ENCODE results near the gene ULK4. TPM values are rescaled to one million over a fixed set of nuclear protein-coding genes. Genes with fewer than 3 reads are reported as not detected.

The ULK4 gene
- total RNA-seq, 1 experiment from 2014 or later, result 6.3 TPM

GRCh38 chr3:41603807-41604206 lies 358.1 kb downstream of the ULK4 start:
- Histone ChIP-seq H3K4me1 (ENCODE audit: control insufficient read depth in 1 of 2, insufficient read depth in 2 of 2, low read length in 2 of 2) (no peaks in the 10 kb centered on the region), H3K9ac (ENCODE audit: low read length) (no peak overlapping the region), H3K27me3 (ENCODE audit: insufficient read depth, low read length) (no peaks in the 10 kb centered on the region), H4K20me1 (ENCODE audit: insufficient read depth) (no peaks in the 10 kb centered on the region), H3K27ac (ENCODE audit: low read depth, low read length) (no peak overlapping the region), H3K79me2 (ENCODE audit: insufficient read depth, low read length) (no peaks in the 10 kb centered on the region), H3K36me3 (ENCODE audit: control insufficient read depth in 1 of 2, insufficient read depth in 2 of 2, low read length in 2 of 2) (no peaks in the 10 kb centered on the region), H3K4me3 (replicated peaks in 1 of 2; ENCODE audit: low read depth in 1 of 2, low read length in 2 of 2) (no peak overlapping the region), H3K9me2 (ENCODE audit: insufficient read depth) (no peaks in the 10 kb centered on the region), H3K9me3 (ENCODE audit: control insufficient read depth in 1 of 2, insufficient read depth in 1 of 2, low read depth in 1 of 2, low read length in 2 of 2) (no peaks in the 10 kb centered on the region), H3K4me2 (ENCODE audit: low read length) (no peak overlapping the region), H2AFZ (ENCODE audit: low read depth, low read length, poor library complexity, severe bottlenecking) (no peak overlapping the region)
- no peak for TF ChIP-seq POLR2AphosphoS5 (IDR thresholded peaks at IDR 0.05; ENCODE audit: low read depth, low read length)
- no peak for TF ChIP-seq YY1 (IDR thresholded peaks at IDR 0.05; ENCODE audit: extremely low read depth, insufficient replicate concordance, low read depth, low read length)
- TF ChIP-seq ELF1 (IDR thresholded peaks at IDR 0.05; ENCODE audit: borderline replicate concordance, low read depth), result no peak
- TF ChIP-seq EZH2phosphoT487 (IDR thresholded peaks at IDR 0.05; ENCODE audit: borderline replicate concordance), result no peak
- no peak for TF ChIP-seq FOSL1 (IDR thresholded peaks at IDR 0.05; ENCODE audit: low read depth)
- no peak for TF ChIP-seq ZFX (IDR thresholded peaks at IDR 0.05)
- DNase-seq (ENCODE audit: low read depth, low spot score) (no peak), ATAC-seq (no peak)
- RAD21 ChIA-PET (ENCODE audit: low non-redundant PET in 1 of 2, low total read pairs in 2 of 2, uncharacterized antibody in 2 of 2, unreplicated experiment in 2 of 2), result no interaction called here
- POLR2A ChIA-PET, result no interaction called here
- no TSS peak for BruUV-seq (replicated peaks)
- intact Hi-C loops (cut with micrococcal nuclease), result no loop called here
- CTCF ChIA-PET, result no interaction called here

- intact Hi-C loops (cut with micrococcal nuclease), result no loop called here
- Histone ChIP-seq H3K9me3 (ENCODE audit: control insufficient read depth in 1 of 2, insufficient read depth in 1 of 2, low read depth in 1 of 2, low read length in 2 of 2) (no peaks in the 10 kb centered on the region), H3K9ac (ENCODE audit: low read length) (no peak overlapping the region), H3K27ac (ENCODE audit: low read depth, low read length) (no peak overlapping the region), H3K4me2 (ENCODE audit: low read length) (no peak overlapping the region), H3K4me1 (ENCODE audit: control insufficient read depth in 1 of 2, insufficient read depth in 2 of 2, low read length in 2 of 2) (no peaks in the 10 kb centered on the region), H3K4me3 (replicated peaks in 1 of 2; ENCODE audit: low read depth in 1 of 2, low read length in 2 of 2) (no peak overlapping the region), H4K20me1 (ENCODE audit: insufficient read depth) (no peaks in the 10 kb centered on the region), H3K27me3 (ENCODE audit: insufficient read depth, low read length) (no peaks in the 10 kb centered on the region), H3K36me3 (ENCODE audit: control insufficient read depth in 1 of 2, insufficient read depth in 2 of 2, low read length in 2 of 2) (no peaks in the 10 kb centered on the region), H2AFZ (ENCODE audit: low read depth, low read length, poor library complexity, severe bottlenecking) (no peak overlapping the region), H3K9me2 (ENCODE audit: insufficient read depth) (no peaks in the 10 kb centered on the region), H3K79me2 (ENCODE audit: insufficient read depth, low read length) (no peaks in the 10 kb centered on the region)
- ATAC-seq (no peak), DNase-seq (ENCODE audit: low read depth, low spot score) (no peak)
- TF ChIP-seq RAD21 (IDR thresholded peaks at IDR 0.05; ENCODE audit: low read depth) (no peak), ATF3 (IDR thresholded peaks at IDR 0.05) (no peak)
- CTCF ChIA-PET, result no interaction called here
- BruUV-seq (replicated peaks), result no TSS peak
- RAD21 ChIA-PET (ENCODE audit: low non-redundant PET in 1 of 2, low total read pairs in 2 of 2, uncharacterized antibody in 2 of 2, unreplicated experiment in 2 of 2), result no interaction called here
- POLR2A ChIA-PET, result no interaction called here
Observed at GRCh38 chr3:41602121-41602520, 359.8 kb downstream of the ULK4 start.
